ENCODE data around the gene ZNF79. TPM values are rescaled to one million over a fixed set of nuclear protein-coding genes. Genes with fewer than 3 reads are reported as not detected.
"Not testable (repeated sequence)": the region's sequence is repeated elsewhere in the genome, so short reads cannot be mapped to it uniquely, and the experiment has no call there.

The ZNF79 gene
- total RNA-seq, 1 donor from 2014 or later = 14.4 TPM

DNA sequence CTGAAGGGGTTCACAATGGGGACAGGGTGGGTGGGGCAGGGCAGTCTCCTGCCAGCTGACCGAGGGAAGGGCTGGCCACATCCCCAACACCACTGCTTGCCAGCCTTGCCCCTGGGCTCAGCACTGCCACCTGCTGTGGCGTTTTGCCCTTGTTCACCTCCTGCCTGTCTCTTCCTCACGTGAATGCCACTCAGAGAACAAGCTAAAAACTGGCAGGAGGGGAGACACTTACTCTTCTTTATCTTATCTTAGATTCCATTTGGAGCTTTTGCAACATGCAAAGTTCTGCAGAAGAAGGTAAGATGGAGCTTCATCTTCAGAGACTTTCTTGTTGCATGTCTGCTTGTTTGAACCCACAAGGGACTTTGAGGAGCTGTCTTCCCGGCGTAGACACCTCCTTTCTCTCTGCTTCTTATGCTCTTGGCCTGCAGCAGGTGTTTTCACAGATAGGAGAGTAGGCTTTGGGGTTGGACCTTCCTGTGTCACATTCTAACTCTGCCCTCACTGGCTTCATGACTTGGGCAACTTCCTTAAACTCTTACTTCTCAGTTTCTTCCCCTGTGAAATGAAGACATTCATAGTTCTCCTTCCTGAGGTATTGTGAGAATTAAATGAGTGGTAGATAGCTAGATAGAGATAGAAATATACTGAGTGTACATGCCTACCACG is 31.3 kb downstream of the ZNF79 start:
- H3K4me3 Mint-ChIP-seq (ENCODE audit: low read depth) = no peak overlapping the region
- no peak for DNase-seq (ENCODE audit: low spot score)
- peaks cover 5% of the 10 kb centered on the region for H3K4me1 Mint-ChIP-seq (ENCODE audit: low read depth)
- intact Hi-C loops (cut with micrococcal nuclease) = no loop called here
- H3K36me3 Mint-ChIP-seq (ENCODE audit: low read depth) = peaks cover 32% of the 10 kb centered on the region
- no peaks in the 10 kb centered on the region for H3K27me3 Mint-ChIP-seq (ENCODE audit: low read depth)
- H3K27ac Mint-ChIP-seq = no peak overlapping the region
- H3K9me3 Mint-ChIP-seq = no peaks in the 10 kb centered on the region

DNA sequence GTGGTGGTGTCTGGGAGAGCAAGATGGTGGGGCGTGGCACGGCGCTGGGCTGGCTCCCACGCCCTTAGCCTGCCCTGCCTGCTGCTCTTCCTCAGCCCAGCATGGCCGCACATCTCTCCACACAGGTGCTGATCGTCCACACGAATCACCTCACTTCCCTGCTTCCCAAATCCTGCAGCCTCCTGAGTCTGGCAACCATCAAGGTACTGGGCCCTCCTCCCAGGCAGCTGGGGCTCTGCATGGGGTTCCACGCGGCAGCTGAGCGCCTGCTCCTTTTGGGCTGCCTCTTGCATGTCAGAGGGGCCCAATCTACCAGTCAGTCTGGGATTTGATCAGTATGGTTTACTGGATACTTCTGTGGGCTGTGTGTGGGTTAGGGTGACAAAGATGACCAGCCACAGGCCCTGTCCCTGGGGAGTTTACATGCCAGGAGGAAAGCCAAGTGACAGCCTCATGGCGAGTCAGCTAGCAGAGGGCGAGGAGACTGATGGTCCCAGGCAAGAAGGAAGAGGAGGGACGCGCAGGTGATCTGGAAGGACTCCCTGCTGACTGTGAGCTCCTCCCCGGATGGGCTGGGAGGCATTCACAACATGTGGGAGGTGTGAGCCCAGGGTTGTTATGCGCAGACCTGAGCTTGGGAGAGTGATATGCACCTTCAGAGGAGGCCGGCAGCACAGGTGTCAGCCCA is 33.2 kb downstream of the ZNF79 start:
- peaks cover 32% of the 10 kb centered on the region for H3K36me3 Mint-ChIP-seq (ENCODE audit: low read depth)
- H3K27ac Mint-ChIP-seq = no peak overlapping the region
- intact Hi-C loops (cut with micrococcal nuclease) = no loop called here
- H3K4me1 Mint-ChIP-seq (ENCODE audit: low read depth) = peaks cover 5% of the 10 kb centered on the region
- no peak overlapping the region for H3K4me3 Mint-ChIP-seq (ENCODE audit: low read depth)
- no peaks in the 10 kb centered on the region for H3K27me3 Mint-ChIP-seq (ENCODE audit: low read depth)
- no peaks in the 10 kb centered on the region for H3K9me3 Mint-ChIP-seq
- DNase-seq (ENCODE audit: low spot score) = no peak

DNA sequence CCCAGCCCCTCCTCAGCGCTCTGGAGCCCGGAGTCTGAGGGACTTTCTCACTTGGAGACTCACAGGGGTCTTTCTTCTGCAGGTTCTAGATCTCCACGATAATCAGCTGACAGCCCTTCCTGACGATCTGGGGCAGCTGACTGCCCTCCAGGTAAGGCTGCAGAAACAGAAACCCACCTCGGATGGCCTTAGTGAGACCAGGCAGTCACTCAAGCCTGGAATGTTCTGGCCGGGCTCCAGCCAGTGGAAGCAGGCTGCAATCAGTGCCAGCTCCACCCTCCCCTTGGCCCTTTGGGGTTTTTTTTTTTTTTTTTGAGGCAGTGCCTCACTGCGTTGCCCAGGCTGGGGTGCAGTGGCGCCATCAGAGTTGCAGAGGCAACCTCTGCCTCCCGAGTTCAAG is 34.7 kb downstream of the ZNF79 start:
- DNase-seq (ENCODE audit: low spot score) = no peak

DNA sequence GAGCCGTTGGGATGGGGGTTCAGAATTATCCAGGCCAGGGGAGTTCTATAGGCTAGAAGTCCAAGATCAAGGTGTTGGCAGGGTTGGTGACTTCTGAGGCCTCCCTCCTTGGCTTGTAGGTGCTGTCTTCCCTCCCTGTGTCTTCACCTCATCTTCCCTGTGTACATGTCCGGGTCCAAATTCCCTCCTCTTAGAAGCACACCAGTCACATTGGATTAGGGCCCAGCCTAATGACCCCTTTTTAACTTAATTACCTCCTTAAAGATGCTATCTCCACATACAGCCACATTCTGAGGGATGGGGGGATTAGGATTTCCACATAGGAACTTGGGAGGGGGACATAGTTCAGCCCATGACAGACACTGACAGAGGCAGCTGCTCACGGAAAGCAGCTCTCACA is 39.2 kb downstream of the ZNF79 start:
- H3K36me3 Mint-ChIP-seq (ENCODE audit: low read depth) = peaks cover 32% of the 10 kb centered on the region
- no peaks in the 10 kb centered on the region for H3K27me3 Mint-ChIP-seq (ENCODE audit: low read depth)
- no peak overlapping the region for H3K27ac Mint-ChIP-seq
- H3K4me1 Mint-ChIP-seq (ENCODE audit: low read depth) = no peaks in the 10 kb centered on the region
- intact Hi-C loops (cut with micrococcal nuclease) = no loop called here
- no peaks in the 10 kb centered on the region for H3K9me3 Mint-ChIP-seq
- no peak overlapping the region for H3K4me3 Mint-ChIP-seq (ENCODE audit: low read depth)
- DNase-seq (ENCODE audit: low spot score) = no peak

More for the DNA sequence above, 34.7 kb downstream of the ZNF79 start:
- no peak overlapping the region for H3K27ac Mint-ChIP-seq
- H3K9me3 Mint-ChIP-seq = no peaks in the 10 kb centered on the region
- H3K27me3 Mint-ChIP-seq (ENCODE audit: low read depth) = no peaks in the 10 kb centered on the region
- intact Hi-C loops (cut with micrococcal nuclease) = no loop called here
- peaks cover 33% of the 10 kb centered on the region for H3K36me3 Mint-ChIP-seq (ENCODE audit: low read depth)
- no peak overlapping the region for H3K4me3 Mint-ChIP-seq (ENCODE audit: low read depth)
- H3K4me1 Mint-ChIP-seq (ENCODE audit: low read depth) = no peaks in the 10 kb centered on the region

GRCh38 chr9:127463911-127464310 is 39.7 kb downstream of the ZNF79 start:
- H3K27me3 Mint-ChIP-seq (ENCODE audit: low read depth) = no peaks in the 10 kb centered on the region
- H3K4me3 Mint-ChIP-seq (ENCODE audit: low read depth) = no peak overlapping the region
- H3K36me3 Mint-ChIP-seq (ENCODE audit: low read depth) = peaks cover 32% of the 10 kb centered on the region
- DNase-seq (ENCODE audit: low spot score) = no peak
- no peaks in the 10 kb centered on the region for H3K9me3 Mint-ChIP-seq
- no peak overlapping the region for H3K27ac Mint-ChIP-seq
- intact Hi-C loops (cut with micrococcal nuclease) = no loop called here
- no peaks in the 10 kb centered on the region for H3K4me1 Mint-ChIP-seq (ENCODE audit: low read depth)

DNA sequence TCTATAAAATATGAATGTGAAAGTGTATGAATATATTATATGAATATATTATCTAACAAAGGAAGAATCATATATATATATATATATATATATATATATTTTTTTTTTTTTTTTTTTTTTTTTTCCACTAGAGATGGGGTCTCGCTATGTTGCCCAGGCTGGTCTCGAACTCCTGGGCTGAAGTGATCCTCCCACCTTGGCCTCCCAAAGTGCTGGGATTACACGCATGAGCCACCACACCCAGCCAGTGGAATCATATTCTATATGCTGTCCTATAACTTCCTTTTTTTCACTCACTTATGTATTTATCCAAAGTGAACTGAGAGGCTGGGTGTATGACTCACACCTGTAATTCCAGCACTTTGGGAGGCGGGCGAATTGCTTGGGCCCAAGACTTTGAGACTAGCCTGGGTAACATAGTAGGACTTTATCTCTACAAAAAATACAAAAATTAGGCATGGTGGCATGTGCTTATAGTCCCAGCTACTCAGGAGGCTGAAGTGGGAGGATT is 42.3 kb downstream of the ZNF79 start:
- intact Hi-C loops (cut with micrococcal nuclease); H3K27ac Mint-ChIP-seq; H3K4me1 Mint-ChIP-seq (ENCODE audit: low read depth); H3K27me3 Mint-ChIP-seq (ENCODE audit: low read depth); H3K9me3 Mint-ChIP-seq; H3K4me3 Mint-ChIP-seq (ENCODE audit: low read depth); DNase-seq (ENCODE audit: low spot score): not testable (repeated sequence)
- H3K36me3 Mint-ChIP-seq (ENCODE audit: low read depth) = peaks cover 38% of the 10 kb centered on the region

DNA sequence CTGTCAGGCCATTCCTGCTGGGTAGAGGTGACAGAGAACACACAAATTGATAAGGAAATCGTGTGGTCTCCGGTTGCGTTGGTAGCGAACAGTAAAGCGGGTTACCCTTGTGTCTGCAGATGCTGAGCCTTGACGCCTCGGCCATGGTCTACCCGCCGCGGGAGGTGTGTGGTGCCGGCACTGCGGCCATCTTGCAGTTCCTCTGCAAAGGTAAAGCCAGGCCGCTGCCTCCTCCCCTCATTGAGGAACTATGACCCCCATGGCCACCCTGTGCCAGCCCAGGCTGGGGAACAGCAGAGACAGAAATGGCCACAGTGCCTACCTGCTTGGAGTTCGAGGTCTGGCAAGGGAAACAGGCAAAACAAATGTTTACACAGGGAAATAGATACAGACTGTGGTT is 43.4 kb downstream of the ZNF79 start:
- Mint-ChIP-seq H3K27me3 (ENCODE audit: low read depth) (no peaks in the 10 kb centered on the region), H3K36me3 (ENCODE audit: low read depth) (peaks cover 29% of the 10 kb centered on the region), H3K9me3 (no peaks in the 10 kb centered on the region), H3K4me1 (ENCODE audit: low read depth) (no peaks in the 10 kb centered on the region), H3K4me3 (ENCODE audit: low read depth) (no peak overlapping the region), H3K27ac (no peak overlapping the region)
- no peak for DNase-seq (ENCODE audit: low spot score)
- intact Hi-C loops (cut with micrococcal nuclease) = no loop called here

- DNase-seq (ENCODE audit: low spot score) = no peak
- Mint-ChIP-seq H3K4me1 (ENCODE audit: low read depth) (no peaks in the 10 kb centered on the region), H3K9me3 (no peaks in the 10 kb centered on the region), H3K4me3 (ENCODE audit: low read depth) (no peak overlapping the region), H3K27me3 (ENCODE audit: low read depth) (no peaks in the 10 kb centered on the region), H3K36me3 (ENCODE audit: low read depth) (peaks cover 29% of the 10 kb centered on the region), H3K27ac (no peak overlapping the region)
- intact Hi-C loops (cut with micrococcal nuclease) = no loop called here
Measured at GRCh38 chr9:127470662-127471061, 46.5 kb downstream of the ZNF79 start.

DNA sequence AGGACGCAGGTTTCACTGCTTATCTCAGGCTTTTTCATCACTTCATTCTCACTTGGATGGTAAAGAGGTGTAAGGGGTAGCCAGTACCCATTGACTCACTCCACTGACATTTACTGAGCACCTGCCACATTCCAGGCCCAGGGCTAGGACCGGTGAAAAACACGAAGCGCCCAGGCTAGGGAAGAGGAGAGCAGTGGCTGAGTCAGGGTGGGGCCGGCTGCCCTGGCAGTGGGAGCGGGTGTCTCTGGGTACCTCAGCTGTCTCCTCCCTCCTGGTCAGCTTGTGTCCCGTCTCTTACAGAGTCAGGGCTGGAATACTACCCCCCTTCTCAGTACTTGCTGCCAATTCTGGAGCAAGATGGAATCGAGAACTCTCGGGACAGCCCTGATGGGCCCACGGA is 49.3 kb downstream of the ZNF79 start:
- peaks cover 23% of the 10 kb centered on the region for H3K36me3 Mint-ChIP-seq (ENCODE audit: low read depth)
- H3K4me3 Mint-ChIP-seq (ENCODE audit: low read depth) = no peak overlapping the region
- H3K27me3 Mint-ChIP-seq (ENCODE audit: low read depth) = no peaks in the 10 kb centered on the region
- H3K4me1 Mint-ChIP-seq (ENCODE audit: low read depth) = no peaks in the 10 kb centered on the region
- no peak for DNase-seq (ENCODE audit: low spot score)
- H3K27ac Mint-ChIP-seq = no peak overlapping the region
- H3K9me3 Mint-ChIP-seq = no peaks in the 10 kb centered on the region
- intact Hi-C loops (cut with micrococcal nuclease) = no loop called here

- intact Hi-C loops (cut with micrococcal nuclease) = no loop called here
- H3K27ac Mint-ChIP-seq = no peak overlapping the region
- no peak overlapping the region for H3K4me3 Mint-ChIP-seq (ENCODE audit: low read depth)
- no peaks in the 10 kb centered on the region for H3K27me3 Mint-ChIP-seq (ENCODE audit: low read depth)
- no peaks in the 10 kb centered on the region for H3K4me1 Mint-ChIP-seq (ENCODE audit: low read depth)
- no peak for DNase-seq (ENCODE audit: low spot score)
- no peaks in the 10 kb centered on the region for H3K9me3 Mint-ChIP-seq
- H3K36me3 Mint-ChIP-seq (ENCODE audit: low read depth) = peaks cover 27% of the 10 kb centered on the region
Measured at GRCh38 chr9:127473932-127474331, 49.8 kb downstream of the ZNF79 start.

DNA sequence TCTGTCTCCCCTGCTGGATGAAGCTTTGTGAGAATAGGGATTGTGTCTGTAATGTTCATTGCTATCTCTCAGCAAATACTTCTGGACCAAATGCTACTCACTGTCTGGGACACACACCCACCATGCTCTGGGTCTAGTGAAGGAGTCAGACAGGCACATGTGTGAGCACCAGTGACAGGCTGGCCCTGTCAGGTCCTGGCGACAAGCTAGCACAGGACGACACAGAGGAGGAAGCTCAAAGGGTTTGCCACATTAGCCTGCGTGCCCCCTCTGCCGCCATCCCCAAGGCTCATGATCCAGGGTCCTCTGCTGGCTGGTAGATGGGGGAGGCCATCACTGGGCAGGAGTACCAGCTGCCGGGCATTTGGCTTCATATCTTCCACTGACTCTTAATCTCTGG is 50.4 kb downstream of the ZNF79 start:
- H3K4me1 Mint-ChIP-seq (ENCODE audit: low read depth) = no peaks in the 10 kb centered on the region
- no peak overlapping the region for H3K27ac Mint-ChIP-seq
- peaks cover 25% of the 10 kb centered on the region for H3K36me3 Mint-ChIP-seq (ENCODE audit: low read depth)
- no peak for DNase-seq (ENCODE audit: low spot score)
- no peak overlapping the region for H3K4me3 Mint-ChIP-seq (ENCODE audit: low read depth)
- H3K9me3 Mint-ChIP-seq = no peaks in the 10 kb centered on the region
- no peaks in the 10 kb centered on the region for H3K27me3 Mint-ChIP-seq (ENCODE audit: low read depth)
- intact Hi-C loops (cut with micrococcal nuclease) = no loop called here

DNA sequence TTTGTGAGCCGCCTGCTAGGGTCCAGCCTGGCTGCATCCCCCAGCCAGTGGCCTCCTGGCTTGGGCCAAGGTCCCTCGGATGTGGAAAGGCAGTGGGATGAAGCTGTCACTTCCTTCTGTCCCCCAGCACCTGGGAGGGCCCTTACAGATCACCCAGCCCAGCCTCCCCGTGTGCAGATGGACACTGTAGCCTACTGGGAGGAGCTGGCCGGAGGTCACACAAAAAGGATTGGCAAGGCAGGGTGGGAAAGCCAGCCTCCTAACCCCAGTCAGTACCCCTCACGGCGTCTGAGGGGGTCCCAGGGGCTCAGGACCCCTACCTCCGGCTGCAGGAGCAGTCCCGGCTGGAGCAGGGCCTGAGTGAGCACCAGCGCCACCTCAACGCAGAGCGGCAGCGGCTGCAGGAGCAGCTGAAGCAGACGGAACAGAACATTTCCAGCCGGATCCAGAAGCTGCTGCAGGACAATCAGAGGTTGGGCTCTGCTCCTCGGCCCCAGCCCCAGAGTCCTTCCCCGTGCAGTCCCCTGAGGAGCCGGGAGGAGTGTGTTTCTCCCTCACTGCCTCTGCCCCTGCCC is 55.4 kb downstream of the ZNF79 start:
- Mint-ChIP-seq H3K9me3 (no peaks in the 10 kb centered on the region), H3K4me1 (ENCODE audit: low read depth) (no peaks in the 10 kb centered on the region), H3K4me3 (ENCODE audit: low read depth) (no peak overlapping the region), H3K27me3 (ENCODE audit: low read depth) (no peaks in the 10 kb centered on the region), H3K36me3 (ENCODE audit: low read depth) (peaks cover 20% of the 10 kb centered on the region), H3K27ac (no peak overlapping the region)
- no peak for DNase-seq (ENCODE audit: low spot score)
- intact Hi-C loops (cut with micrococcal nuclease) = no loop called here

DNA sequence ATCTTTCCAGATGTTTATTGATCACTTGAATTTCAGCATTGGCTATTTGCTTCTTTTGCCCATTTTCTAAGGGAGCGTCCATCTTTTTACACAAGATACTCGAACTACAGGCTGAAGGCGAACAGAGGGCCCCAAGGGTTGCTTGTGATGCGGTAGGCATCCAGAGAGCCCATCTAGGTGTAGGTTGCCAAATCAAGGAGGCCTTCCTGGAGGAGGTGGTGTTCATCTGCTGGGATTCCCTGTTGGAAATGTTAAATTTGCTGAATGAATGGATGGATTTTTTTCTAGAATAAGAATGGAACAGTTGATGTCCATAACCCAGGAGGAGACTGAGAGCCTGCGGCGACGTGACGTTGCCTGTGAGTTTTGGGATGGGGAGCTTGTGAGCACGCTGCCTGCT is 58.5 kb downstream of the ZNF79 start:
- H3K36me3 Mint-ChIP-seq (ENCODE audit: low read depth) = peaks cover 27% of the 10 kb centered on the region
- DNase-seq (ENCODE audit: low spot score) = no peak
- no peak overlapping the region for H3K27ac Mint-ChIP-seq
- intact Hi-C loops (cut with micrococcal nuclease) = no loop called here
- no peaks in the 10 kb centered on the region for H3K4me1 Mint-ChIP-seq (ENCODE audit: low read depth)
- no peak overlapping the region for H3K4me3 Mint-ChIP-seq (ENCODE audit: low read depth)
- H3K27me3 Mint-ChIP-seq (ENCODE audit: low read depth) = no peaks in the 10 kb centered on the region
- no peaks in the 10 kb centered on the region for H3K9me3 Mint-ChIP-seq

Measured in activated T-helper 2 cell treated with anti-CD3 and anti-CD28 coated beads, Interferon-gamma antibody, Interleukin-2, Interleukin-4, amounts not matched to agents 10 μg/mL and 5 μg/mL and 100 μg/mL, durations not matched to agents 14 hours and 24 hours and 36 hours (primary cell).